Parathyroid adenoma (tissue), 2 donors: ENCODE measurements around the gene TPPP.

Experiments used
- H2AFZ ChIP-seq: fragments of 300-600 bp; sonication (generic); one replicate; pipeline ENCODE4 v1.7.0; 2017; ENCODE audit warnings: antibody characterized with exemption, mild to moderate bottlenecking
- H3K27ac ChIP-seq: fragments of 300-600 bp; sonication (generic); one replicate; pipeline ENCODE4 v1.7.0; 2017
- H3K27me3 ChIP-seq: fragments of 300-600 bp; sonication (generic); one replicate; pipeline ENCODE4 v1.7.0; 2017; ENCODE audit warnings: low read length; ENCODE audit not compliant: control insufficient read depth, insufficient read depth
- H3K36me3 ChIP-seq: fragments of 300-600 bp; sonication (generic); one replicate; pipeline ENCODE4 v1.7.0; 2017; ENCODE audit warnings: low read length; ENCODE audit not compliant: control insufficient read depth, insufficient read depth
- H3K4me1 ChIP-seq: fragments of 300-600 bp; sonication (generic); one replicate; pipeline ENCODE4 v1.7.0; 2017; ENCODE audit warnings: control low read depth
- H3K4me2 ChIP-seq: fragments of 300-600 bp; sonication (generic); one replicate; pipeline ENCODE4 v1.7.0; 2017; ENCODE audit warnings: low read length
- H3K4me3 ChIP-seq: fragments of 300-600 bp; sonication (generic); one replicate; pipeline ENCODE4 v1.7.0; 2017; ENCODE audit warnings: low read depth, low read length
- H3K79me2 ChIP-seq: fragments of 300-600 bp; sonication (generic); one replicate; pipeline ENCODE4 v1.7.0; 2017; ENCODE audit warnings: control low read depth
- H3K9ac ChIP-seq: fragments of 300-600 bp; sonication (generic); one replicate; pipeline ENCODE4 v1.7.0; 2017; ENCODE audit warnings: mild to moderate bottlenecking
- H3K9me3 ChIP-seq: fragments of 300-600 bp; sonication (generic); one replicate; pipeline ENCODE4 v1.7.0; 2017; ENCODE audit warnings: low read length; ENCODE audit not compliant: control insufficient read depth
- CTCF ChIP-seq: fragments of 300-600 bp; sonication (generic); IDR thresholded peaks from one replicate; pipeline ENCODE4 v1.7.0; 2017; ENCODE audit warnings: antibody characterized with exemption, mild to moderate bottlenecking
- donor health status: primary hyperparathyroidism.

The TPPP gene

GRCh38 chr5:665956-666711 is 27.0 kb downstream of the TPPP start:
- H3K9me3 ChIP-seq = no peaks in the 10 kb centered on the region
- H3K36me3 ChIP-seq = no peaks in the 10 kb centered on the region
- no peaks in the 10 kb centered on the region for H3K27me3 ChIP-seq
- no peak overlapping the region for H3K4me3 ChIP-seq
- no peak overlapping the region for H3K27ac ChIP-seq
- no peak overlapping the region for H3K9ac ChIP-seq
- no peak for TF ChIP-seq CTCF
- no peak overlapping the region for H3K4me2 ChIP-seq
- H2AFZ ChIP-seq = no peak overlapping the region
- no peaks in the 10 kb centered on the region for H3K79me2 ChIP-seq
- H3K4me1 ChIP-seq = no peaks in the 10 kb centered on the region

- Histone ChIP-seq H3K27ac (no peak overlapping the region), H3K36me3 (no peaks in the 10 kb centered on the region), H3K9me3 (no peaks in the 10 kb centered on the region), H3K9ac (no peak overlapping the region), H3K4me3 (no peak overlapping the region), H3K79me2 (no peaks in the 10 kb centered on the region), H3K4me2 (no peak overlapping the region), H3K27me3 (no peaks in the 10 kb centered on the region), H2AFZ (no peak overlapping the region), H3K4me1 (no peaks in the 10 kb centered on the region)
- TF ChIP-seq CTCF = no peak
Measured at GRCh38 chr5:665541-665955, 27.6 kb downstream of the TPPP start.

GRCh38 chr5:664994-665360 is 28.2 kb downstream of the TPPP start:
- Histone ChIP-seq H3K27me3 (no peaks in the 10 kb centered on the region), H3K9me3 (no peaks in the 10 kb centered on the region), H3K27ac (no peak overlapping the region), H3K4me2 (no peak overlapping the region), H3K36me3 (no peaks in the 10 kb centered on the region), H3K79me2 (no peaks in the 10 kb centered on the region), H3K9ac (no peak overlapping the region), H2AFZ (no peak overlapping the region), H3K4me1 (no peaks in the 10 kb centered on the region), H3K4me3 (no peak overlapping the region)
- TF ChIP-seq CTCF = no peak

- no peak overlapping the region for H3K27ac ChIP-seq
- no peak for TF ChIP-seq CTCF
- H3K9me3 ChIP-seq = no peaks in the 10 kb centered on the region
- no peak overlapping the region for H3K4me3 ChIP-seq
- H2AFZ ChIP-seq = no peak overlapping the region
- no peaks in the 10 kb centered on the region for H3K27me3 ChIP-seq
- H3K4me1 ChIP-seq = no peaks in the 10 kb centered on the region
- no peaks in the 10 kb centered on the region for H3K79me2 ChIP-seq
- no peak overlapping the region for H3K9ac ChIP-seq
- no peaks in the 10 kb centered on the region for H3K36me3 ChIP-seq
- H3K4me2 ChIP-seq = no peak overlapping the region
Measured at GRCh38 chr5:664343-664993, 28.7 kb downstream of the TPPP start.
